Measurements from ENCODE around the gene KCTD8.

Gene KCTD8

GRCh38 chr4:44448521-44449461 is at the start of gene KCTD8:
Gene KCTD8 (minus strand): TSS chr4:44448809.
- DNase-seq = peak; percentile 57

- no peak for DNase-seq
These were observed 46.4 kb upstream of the KCTD8 start for GRCh38 chr4:44494810-44495701.

GRCh38 chr4:44493924-44494323 is 45.3 kb upstream of the KCTD8 start:
- no peak for DNase-seq

GRCh38 chr4:44487341-44487740 is 38.7 kb upstream of the KCTD8 start:
- DNase-seq = no peak

GRCh38 chr4:44479731-44480130 is 31.1 kb upstream of the KCTD8 start:
- no peak for DNase-seq

GRCh38 chr4:44462259-44462658 is 13.7 kb upstream of the KCTD8 start:
- no peak for DNase-seq

- no peak for DNase-seq
These were observed 775 bp downstream of the KCTD8 start for GRCh38 chr4:44447563-44448504.

- no peak for DNase-seq
These were observed 1.6 kb downstream of the KCTD8 start for GRCh38 chr4:44446801-44447562.

- DNase-seq = no peak
These were observed 2.4 kb downstream of the KCTD8 start for GRCh38 chr4:44446191-44446590.

GRCh38 chr4:44438687-44439086 is 9.9 kb downstream of the KCTD8 start:
- no peak for DNase-seq

- DNase-seq = no peak
These were observed 14.4 kb downstream of the KCTD8 start for GRCh38 chr4:44434247-44434646.

GRCh38 chr4:44425614-44426208 is 22.9 kb downstream of the KCTD8 start:
- DNase-seq = no peak

GRCh38 chr4:44422912-44423311 is 25.7 kb downstream of the KCTD8 start:
- DNase-seq = no peak

- DNase-seq = no peak
These were observed 27.1 kb downstream of the KCTD8 start for GRCh38 chr4:44421330-44422065.

GRCh38 chr4:44415251-44415650 is 33.4 kb downstream of the KCTD8 start:
- DNase-seq = no peak

- no peak for DNase-seq
These were observed 80.0 kb downstream of the KCTD8 start for GRCh38 chr4:44368413-44369167.

- no peak for DNase-seq
These were observed 94.4 kb downstream of the KCTD8 start for GRCh38 chr4:44354172-44354571.

GRCh38 chr4:44351069-44351468 is 97.5 kb downstream of the KCTD8 start:
- DNase-seq = no peak

GRCh38 chr4:44342800-44343199 is 105.8 kb downstream of the KCTD8 start:
- no peak for DNase-seq

GRCh38 chr4:44326741-44327140 is 121.9 kb downstream of the KCTD8 start:
- no peak for DNase-seq
